ENCODE results near the gene CLEC12A. TPM values are rescaled to one million over a fixed set of nuclear protein-coding genes. Genes with fewer than 3 reads are reported as not detected.
"Not testable (repeated sequence)": the region's sequence is repeated elsewhere in the genome, so short reads cannot be mapped to it uniquely, and the experiment has no call there.

Gene CLEC12A
- polyA plus RNA-seq, 2 of the 4 experiments (the other 2 are of a cell fraction): not detected

DNA sequence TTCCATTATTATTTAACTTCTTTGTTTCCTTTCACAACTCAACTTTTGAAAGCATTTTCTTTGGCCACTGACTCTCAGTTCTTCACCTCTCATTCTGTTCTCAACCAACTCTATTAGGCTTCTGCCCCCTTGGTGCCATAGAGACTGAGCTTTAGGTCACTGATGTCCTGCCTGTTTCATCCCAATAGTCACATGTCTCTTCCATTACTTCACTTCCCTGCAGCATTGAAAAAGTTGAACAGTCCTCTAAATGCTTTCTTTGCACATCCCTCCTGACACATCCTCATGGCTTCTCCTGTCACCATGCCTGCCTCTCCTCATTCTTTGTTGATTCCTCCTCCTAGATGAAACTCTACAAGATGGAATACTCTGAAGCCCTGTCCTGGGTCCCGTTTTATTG is 2.7 kb downstream of the CLEC12A start:
- H3K27ac ChIP-seq: no peak overlapping the region
- ATAC-seq (no peak), DNase-seq (ENCODE audit: low read depth in 1 of 2, low spot score in 1 of 2) (no peak), FAIRE-seq (no peak)
- no peak overlapping the region for H3K4me3 ChIP-seq
- no peaks in the 10 kb centered on the region for H3K4me1 ChIP-seq
- ChIA-PET POLR2A (no interaction called here), CTCF (no interaction called here)
- TF ChIP-seq, protein P1, sequence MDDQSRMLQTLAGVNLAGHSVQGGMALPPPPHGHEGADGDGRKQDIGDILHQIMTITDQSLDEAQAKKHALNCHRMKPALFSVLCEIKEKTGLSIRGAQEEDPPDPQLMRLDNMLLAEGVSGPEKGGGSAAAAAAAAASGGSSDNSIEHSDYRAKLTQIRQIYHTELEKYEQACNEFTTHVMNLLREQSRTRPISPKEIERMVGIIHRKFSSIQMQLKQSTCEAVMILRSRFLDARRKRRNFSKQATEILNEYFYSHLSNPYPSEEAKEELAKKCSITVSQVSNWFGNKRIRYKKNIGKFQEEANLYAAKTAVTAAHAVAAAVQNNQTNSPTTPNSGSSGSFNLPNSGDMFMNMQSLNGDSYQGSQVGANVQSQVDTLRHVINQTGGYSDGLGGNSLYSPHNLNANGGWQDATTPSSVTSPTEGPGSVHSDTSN (IDR thresholded peaks at IDR 0.05): no peak
- TF ChIP-seq ZNF302 (CRISPR knock-in tag; IDR thresholded peaks at IDR 0.05): no peak
- no peak for TF ChIP-seq NFE2L2 (conservative IDR thresholded peaks at IDR 0.05; ENCODE audit: low read length)
- H3K9me3 ChIP-seq: peaks cover 6% of the 10 kb centered on the region; the same call in 1 of the 3 replicates
- 0% methylated on average over 1 of the region's 1 CpG for WGBS (ENCODE audit: missing lambda C conversion rate)
- H3K4me2 ChIP-seq: no peak overlapping the region

DNA sequence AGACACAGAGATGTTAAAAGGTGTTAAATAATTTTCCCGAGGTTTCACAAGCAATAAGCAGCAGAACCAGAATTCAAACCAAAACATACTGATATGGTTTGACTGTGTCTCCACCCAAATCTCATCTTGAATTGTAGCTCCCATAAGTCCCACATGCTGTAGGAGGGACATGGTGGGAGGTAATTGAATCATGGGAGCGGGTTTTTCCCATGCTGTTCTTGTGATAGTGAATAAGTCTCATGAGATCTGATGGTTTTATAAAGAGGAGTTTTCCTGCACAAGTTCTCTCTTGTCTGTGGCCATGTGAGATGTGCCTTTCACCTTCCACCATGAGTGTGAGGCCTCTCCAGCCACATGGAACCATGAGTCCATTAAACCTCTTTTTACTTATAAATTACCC is 3.5 kb downstream of the CLEC12A start:
- WGBS (ENCODE audit: missing lambda C conversion rate): 3% methylated on average over 2 of the region's 2 CpGs
- H3K4me2 ChIP-seq; DNase-seq (ENCODE audit: low read depth in 1 of 2, low spot score in 1 of 2); H3K9me3 ChIP-seq; CTCF ChIA-PET; POLR2A ChIA-PET; ATAC-seq; H3K4me1 ChIP-seq; H3K27ac ChIP-seq; FAIRE-seq; H3K4me3 ChIP-seq: not testable (repeated sequence)

DNA sequence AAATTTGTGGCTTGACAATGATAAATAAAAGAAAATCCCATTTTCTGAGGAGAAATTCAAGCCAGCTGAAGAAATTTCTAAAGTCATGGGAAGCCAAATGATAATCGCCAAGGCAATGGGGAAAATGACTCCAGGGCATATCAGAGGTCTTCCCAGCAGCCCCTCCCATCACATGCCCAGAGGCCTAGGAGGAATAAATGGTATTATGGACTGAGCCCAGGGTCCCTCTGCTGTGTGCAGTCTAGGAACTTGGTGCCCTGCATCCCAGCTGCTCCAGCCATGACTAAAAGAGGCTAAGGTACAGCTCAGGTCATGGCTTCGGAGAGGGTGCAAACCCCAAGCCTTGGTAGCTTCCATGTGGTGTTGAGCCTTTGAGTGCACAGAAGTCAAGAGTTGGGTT is 4.4 kb downstream of the CLEC12A start:
- CTCF ChIA-PET: no interaction called here
- Histone ChIP-seq H3K4me3 (no peak overlapping the region), H3K4me2 (no peak overlapping the region), H3K27ac (no peak overlapping the region), H3K4me1 (no peaks in the 10 kb centered on the region), H3K9me3 (peaks cover 6% of the 10 kb centered on the region; the same call in 1 of the 3 replicates)
- ATAC-seq (no peak), FAIRE-seq (no peak), DNase-seq (ENCODE audit: low read depth in 1 of 2, low spot score in 1 of 2) (no peak)
- WGBS (ENCODE audit: missing lambda C conversion rate): 1% methylated on average over 2 of the region's 2 CpGs
- TF ChIP-seq RCOR1 (IDR thresholded peaks at IDR 0.05; ENCODE audit: low read depth, low read length): no peak
- no peak for TF ChIP-seq RNF2 (IDR thresholded peaks at IDR 0.05; ENCODE audit: borderline replicate concordance, low read depth)
- TF ChIP-seq RFX5 (IDR thresholded peaks at IDR 0.05): no peak
- peak; percentile 21 for TF ChIP-seq ZFP36 (IDR thresholded peaks at IDR 0.05; ENCODE audit: borderline replicate concordance, partially characterized antibody)
- POLR2A ChIA-PET: no interaction called here

DNA sequence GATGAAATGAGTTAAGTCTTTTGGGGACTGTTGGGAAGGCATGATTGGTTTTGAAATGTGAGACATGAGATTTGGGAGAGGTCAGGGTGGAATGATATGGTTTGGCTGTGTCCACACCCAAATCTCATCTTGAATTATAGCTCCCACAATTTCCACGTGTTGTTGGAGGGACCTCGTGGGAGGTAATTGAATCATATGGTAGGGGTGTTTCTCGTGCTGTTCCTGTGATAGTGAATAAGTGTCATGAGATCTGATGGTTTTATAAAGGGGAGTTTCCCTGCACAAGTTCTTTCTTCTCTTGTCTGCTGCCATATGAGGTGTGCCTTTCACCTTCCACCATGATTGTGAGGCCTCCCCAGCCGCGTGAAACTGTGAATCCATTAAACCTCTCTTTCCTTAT is 5.4 kb downstream of the CLEC12A start:
- under 1% methylated on average over 5 of the region's 5 CpGs for WGBS (ENCODE audit: missing lambda C conversion rate)
- FAIRE-seq; CTCF ChIA-PET; H3K4me2 ChIP-seq; H3K4me1 ChIP-seq; H3K9me3 ChIP-seq; H3K4me3 ChIP-seq; POLR2A ChIA-PET; DNase-seq (ENCODE audit: low read depth in 1 of 2, low spot score in 1 of 2); ATAC-seq; H3K27ac ChIP-seq: not testable (repeated sequence)

DNA sequence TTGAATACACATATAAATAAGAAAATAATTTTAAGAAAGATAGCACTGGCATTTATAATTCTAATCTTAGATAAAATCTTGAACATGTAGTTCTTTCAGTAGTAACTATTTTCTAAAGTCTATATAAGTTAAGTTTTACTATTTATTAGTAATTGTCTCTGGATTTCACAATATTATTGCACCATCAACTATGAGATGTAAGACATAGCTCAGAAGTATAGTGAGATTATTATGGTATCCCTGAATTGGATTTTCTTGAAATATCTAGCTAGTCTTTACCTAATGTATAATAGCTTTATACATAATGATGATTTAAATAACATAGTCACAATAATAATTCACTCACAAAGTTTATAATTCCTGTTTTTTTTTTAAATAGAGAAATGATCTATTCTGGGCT is 6.7 kb downstream of the CLEC12A start:
- TF ChIP-seq ZSCAN20 (CRISPR knock-in tag; IDR thresholded peaks at IDR 0.05) (no peak), CEBPB (IDR thresholded peaks at IDR 0.05) (no peak), KDM5A (IDR thresholded peaks at IDR 0.05) (no peak), ZNF302 (CRISPR knock-in tag; IDR thresholded peaks at IDR 0.05) (no peak), JUN (IDR thresholded peaks at IDR 0.05) (no peak), PHF8 (IDR thresholded peaks at IDR 0.05; ENCODE audit: borderline replicate concordance, low read depth) (no peak), FOXS1 (CRISPR knock-in tag; IDR thresholded peaks at IDR 0.05) (no peak)
- TF ChIP-seq, protein P2, sequence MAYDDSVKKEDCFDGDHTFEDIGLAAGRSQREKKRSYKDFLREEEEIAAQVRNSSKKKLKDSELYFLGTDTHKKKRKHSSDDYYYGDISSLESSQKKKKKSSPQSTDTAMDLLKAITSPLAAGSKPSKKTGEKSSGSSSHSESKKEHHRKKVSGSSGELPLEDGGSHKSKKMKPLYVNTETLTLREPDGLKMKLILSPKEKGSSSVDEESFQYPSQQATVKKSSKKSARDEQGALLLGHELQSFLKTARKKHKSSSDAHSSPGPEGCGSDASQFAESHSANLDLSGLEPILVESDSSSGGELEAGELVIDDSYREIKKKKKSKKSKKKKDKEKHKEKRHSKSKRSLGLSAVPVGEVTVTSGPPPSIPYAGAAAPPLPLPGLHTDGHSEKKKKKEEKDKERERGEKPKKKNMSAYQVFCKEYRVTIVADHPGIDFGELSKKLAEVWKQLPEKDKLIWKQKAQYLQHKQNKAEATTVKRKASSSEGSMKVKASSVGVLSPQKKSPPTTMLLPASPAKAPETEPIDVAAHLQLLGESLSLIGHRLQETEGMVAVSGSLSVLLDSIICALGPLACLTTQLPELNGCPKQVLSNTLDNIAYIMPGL (CRISPR knock-in tag; IDR thresholded peaks at IDR 0.05; ENCODE audit: borderline replicate concordance): no peak
- TF ChIP-seq, protein P3, sequence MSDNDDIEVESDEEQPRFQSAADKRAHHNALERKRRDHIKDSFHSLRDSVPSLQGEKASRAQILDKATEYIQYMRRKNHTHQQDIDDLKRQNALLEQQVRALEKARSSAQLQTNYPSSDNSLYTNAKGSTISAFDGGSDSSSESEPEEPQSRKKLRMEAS (IDR thresholded peaks at IDR 0.05): no peak
- TF ChIP-seq, protein P4, sequence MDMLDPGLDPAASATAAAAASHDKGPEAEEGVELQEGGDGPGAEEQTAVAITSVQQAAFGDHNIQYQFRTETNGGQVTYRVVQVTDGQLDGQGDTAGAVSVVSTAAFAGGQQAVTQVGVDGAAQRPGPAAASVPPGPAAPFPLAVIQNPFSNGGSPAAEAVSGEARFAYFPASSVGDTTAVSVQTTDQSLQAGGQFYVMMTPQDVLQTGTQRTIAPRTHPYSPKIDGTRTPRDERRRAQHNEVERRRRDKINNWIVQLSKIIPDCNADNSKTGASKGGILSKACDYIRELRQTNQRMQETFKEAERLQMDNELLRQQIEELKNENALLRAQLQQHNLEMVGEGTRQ (IDR thresholded peaks at IDR 0.05): no peak
- CTCF ChIA-PET: no interaction called here

More for the DNA sequence above, 6.7 kb downstream of the CLEC12A start:
- Histone ChIP-seq H3K27ac (no peak overlapping the region), H3K9me3 (peaks cover 6% of the 10 kb centered on the region; the same call in 1 of the 3 replicates), H3K4me2 (no peak overlapping the region), H3K4me3 (no peak overlapping the region), H3K4me1 (no peaks in the 10 kb centered on the region)
- DNase-seq (ENCODE audit: low read depth in 1 of 2, low spot score in 1 of 2) (no peak), FAIRE-seq (no peak), ATAC-seq (no peak)
- POLR2A ChIA-PET: no interaction called here
